T follicular helper cell (primary cell): Measurements from ENCODE around the gene HMCES.

Source experiments
- DNase-seq: peaks from one replicate; pipeline ENCODE4 v3.0.0-alpha.2; 2020; ENCODE audit warnings: low read depth
- total RNA-seq, 2 experiments: gene quantifications; one replicate each; lab custom pipeline; 2026; lab: John Stamatoyannopoulos, UW

HMCES gene, protein sequence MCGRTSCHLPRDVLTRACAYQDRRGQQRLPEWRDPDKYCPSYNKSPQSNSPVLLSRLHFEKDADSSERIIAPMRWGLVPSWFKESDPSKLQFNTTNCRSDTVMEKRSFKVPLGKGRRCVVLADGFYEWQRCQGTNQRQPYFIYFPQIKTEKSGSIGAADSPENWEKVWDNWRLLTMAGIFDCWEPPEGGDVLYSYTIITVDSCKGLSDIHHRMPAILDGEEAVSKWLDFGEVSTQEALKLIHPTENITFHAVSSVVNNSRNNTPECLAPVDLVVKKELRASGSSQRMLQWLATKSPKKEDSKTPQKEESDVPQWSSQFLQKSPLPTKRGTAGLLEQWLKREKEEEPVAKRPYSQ
- total RNA-seq: 48.2 to 78.9 reads per million in 2 experiments

DNA sequence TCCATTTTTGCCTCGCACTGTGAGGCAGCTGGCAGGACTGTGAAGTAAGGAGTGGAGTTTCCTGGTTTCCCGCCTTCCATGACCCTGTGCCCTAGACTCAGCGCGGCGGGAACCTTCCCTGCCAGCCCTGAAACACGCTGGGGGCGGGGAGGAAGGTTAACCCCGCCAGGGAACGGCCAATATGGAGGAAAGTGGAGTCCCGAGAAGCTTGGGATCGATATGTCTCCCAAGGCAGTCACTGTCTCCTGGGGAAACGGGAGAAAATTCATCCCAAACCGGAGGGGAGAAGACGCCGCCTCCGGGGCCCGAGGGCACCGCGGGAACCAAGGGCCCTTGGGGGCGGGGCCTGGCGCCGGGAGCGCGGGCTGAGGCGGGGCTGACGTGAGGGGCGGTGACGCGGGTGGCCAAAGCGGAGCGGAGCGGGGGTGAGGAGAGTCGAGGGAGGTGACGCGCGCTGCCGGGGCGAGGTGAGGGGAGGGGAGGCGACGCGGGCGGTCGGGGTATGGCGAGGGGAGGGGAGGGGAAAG, at the start of gene HMCES:
Gene HMCES, plus strand, starts transcription at position 432 of the 527 bp plus-strand sequence. CDS start 863 bp downstream, outside the sequence.
- DNase-seq: peak; percentile 94

DNA sequence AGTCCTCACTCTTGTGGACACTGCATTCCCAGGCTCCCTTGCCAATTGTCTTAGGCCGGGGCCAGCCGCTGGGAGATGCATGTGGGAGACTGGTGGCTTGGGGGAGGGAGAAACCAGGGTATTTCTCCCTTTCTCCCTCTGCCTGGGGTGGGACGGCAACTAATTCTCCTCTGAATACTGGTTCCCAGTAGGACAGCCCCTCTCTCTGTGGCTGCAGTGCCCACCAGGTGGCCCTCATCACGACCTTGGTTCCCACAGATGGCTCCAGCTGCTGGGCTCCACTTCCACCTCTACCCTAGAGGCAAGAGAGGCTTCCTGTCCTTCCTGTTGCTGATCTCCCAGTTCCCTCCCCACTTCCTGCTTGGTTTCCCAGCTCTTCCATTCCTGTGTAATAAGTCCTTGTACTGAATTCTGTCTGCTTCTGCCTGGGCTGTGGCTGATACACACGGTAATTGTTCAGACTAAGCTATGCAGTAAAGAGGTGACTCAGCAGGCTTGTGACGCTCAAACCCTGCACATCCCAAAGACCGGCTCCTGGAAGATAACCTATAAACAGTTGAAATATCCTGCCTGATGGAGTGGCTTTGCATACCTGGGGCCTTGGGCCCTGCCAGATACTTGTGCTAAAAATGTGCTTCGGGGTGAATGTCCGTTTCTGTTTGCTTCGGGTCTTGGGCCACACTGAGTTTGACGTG, 49.6 kb upstream of the HMCES start:
- DNase-seq: no peak

DNA sequence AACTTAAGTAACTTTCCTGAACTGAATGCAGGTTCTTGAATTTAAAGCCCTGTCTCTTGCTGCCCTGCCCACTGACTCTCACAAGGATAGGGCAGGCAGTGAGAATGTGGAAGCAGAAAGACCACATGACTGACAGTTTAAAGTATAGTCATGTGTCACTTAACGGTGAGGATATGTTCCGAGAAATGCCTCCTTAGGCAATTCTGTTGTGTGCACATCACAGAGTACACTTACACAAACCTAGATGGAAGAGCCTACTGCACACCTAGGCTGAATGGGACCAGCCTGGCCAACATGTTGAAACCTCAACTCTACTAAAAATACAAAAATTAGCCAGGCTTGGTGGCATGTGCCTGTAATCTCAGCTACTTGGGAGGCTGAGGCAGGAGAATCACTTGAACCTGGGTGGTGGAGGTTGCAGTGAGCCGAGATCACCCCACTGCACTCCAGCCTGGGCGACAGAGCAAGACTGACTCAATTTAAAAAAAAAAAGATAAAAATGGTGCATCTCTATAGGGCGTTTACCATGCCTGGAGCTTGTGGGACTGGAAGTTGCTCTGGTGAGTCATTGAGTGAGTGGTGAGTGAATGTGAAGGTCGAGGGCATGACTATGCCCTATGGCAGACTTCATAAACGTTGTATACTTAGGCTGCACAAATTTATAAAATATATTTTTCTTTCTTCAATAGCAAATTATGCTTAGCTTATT, 48.2 kb upstream of the HMCES start:
- DNase-seq: no peak

DNA sequence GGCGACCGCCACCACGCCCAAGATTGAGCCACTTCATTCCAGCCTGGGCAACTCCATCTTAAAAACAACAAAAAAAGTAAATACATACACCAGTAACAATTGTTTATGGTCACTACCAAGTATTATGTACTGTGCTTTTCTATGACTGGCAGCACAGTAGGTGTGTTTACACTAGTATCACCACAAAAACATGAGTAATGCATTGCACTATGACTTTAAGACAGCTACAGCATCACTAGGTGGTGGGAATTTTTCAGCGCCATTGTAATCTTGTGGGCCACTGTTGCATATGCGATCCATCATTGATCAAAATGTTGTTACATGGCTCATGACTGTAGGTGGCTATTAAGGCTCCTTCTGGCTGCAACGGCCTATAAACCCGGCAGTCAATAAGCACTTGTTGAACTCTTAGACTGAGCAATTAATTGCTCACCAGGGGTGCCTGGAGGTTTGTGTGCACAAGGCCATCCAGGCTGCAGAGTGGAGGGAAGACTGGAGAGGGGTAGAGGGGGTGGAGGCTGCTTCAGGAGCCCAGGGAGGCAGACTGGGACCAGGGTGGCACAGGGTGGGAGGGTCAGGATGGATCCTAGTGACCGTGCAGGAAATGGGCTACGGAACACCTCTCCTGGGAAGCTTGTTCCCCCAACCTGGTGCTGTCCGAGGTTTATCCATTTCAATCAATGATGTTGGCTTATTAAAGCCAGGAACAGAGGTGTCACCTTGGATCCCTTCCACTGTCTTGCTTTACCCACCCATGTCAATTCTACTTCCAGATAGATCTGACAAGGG, 47.1 kb upstream of the HMCES start:
- DNase-seq: no peak

DNA sequence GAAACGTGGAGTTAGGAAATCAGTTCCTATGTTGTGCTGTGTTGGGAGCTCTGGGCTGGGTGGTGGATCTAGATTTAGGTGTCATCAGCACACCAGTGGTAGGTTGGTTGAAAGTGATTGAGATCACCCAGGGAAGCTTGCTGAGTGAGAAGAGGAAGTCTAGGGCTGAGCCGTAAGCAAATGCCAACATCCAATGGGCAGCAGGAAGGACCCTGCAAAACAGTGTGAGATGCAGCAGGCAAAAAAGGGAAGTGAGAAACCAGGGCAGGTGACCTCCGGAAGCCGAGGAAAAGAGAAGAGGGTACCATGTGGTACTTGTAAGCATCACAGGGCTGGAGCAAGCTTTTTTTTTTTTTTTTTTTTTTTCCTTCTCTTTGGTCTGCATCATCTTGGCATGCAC, 45.1 kb upstream of the HMCES start:
- DNase-seq: no peak

DNA sequence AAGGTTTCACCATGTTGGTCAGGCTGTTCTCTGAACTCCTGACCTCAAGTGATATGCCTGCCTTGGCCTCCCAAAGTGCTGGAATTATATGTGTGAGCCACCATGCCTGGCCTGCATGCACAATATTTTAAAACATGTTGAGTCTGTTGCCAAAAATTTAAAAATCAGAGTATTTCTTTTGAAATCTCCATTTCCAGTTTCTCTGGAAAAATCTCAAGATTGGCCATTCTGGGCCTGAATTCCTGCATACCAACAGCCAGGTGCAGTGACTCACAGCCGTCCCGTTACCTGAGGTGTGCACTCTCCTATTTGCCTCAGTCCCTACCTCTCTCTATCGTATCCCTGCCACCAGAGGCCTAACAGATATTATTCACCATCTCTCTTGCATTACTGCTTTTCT, 44.2 kb upstream of the HMCES start:
- DNase-seq: no peak

DNA sequence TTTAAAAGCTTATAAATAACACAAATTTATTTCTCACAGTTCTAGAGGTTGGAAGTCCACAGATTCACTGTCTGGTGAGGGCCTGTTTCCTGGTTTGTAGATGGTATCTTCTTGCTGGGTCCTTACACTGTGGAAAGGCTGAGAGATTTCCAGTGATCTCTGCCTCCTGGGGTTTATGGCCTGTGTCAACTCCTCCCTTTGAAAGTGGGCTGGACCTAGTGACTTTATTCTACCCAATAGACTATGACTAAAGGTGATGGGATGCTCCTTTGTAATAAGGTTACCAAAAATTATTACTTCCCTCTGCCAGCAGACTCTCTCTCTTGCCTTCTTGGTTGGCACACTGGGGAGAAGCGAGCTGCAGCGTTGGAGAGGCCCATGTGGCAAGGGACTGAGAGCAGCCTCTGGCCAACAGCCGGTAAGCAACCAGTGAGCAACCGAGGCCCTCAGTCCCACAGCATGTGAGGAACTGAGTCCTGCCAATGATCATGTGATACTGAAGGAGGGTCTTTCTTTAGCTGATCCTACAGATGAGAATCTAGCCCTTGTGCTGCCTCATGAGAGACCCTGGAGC, 43.2 kb upstream of the HMCES start:
- DNase-seq: no peak

DNA sequence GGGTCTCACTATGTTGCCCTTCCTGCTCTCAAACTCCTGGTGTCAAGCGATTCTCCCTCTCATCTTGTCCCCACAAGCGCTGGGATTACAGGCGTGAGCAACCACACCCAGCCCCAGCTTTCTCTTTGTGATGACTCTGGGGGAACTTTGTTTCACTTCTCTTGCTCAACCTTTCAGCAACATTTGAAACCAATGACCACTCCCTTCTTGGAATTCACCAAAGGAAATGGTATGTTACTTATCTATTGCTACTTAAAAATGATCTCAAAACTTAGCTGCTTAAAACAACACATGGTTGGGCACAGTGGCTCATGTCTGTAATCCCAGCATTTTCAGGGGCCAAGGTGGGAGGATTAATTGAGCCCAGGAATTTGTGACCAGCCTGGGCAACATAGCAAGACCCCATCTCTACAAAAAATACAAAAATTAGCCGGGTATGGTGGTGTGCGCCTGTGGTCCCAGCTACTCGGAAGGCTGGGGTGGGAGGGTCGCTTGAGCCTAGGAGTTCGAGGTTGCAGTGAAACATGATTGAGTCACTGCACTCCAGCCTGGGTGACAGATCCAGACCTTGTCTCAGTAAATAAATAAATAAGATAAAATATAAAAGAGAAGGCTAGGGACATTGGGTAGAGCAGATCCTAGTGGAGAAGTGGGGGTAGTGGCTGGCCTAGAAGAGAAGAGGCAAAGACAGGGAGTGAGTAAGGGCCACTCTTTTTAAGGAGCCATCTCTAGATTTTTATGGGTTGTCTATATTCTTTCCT, 39.5 kb upstream of the HMCES start:
- DNase-seq: no peak

DNA sequence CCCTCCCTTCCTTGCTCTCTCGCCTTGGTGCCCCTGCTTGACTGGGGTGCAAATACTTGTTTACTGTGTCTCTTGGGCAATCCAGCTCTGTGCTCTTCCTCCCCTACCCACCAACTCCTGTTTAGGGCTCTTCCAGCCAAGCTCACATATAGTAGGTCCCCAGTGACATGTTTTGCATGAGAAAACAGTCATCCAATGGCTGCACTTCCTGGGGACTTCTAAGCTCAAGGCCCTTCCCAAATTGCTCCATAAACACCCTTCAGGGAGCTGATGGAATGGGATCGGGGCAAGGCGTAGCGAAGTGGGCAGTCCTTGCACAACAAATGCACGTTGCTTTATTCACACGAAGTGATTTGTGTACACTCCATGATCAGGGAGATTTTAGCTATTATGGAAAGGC, 38.7 kb upstream of the HMCES start:
- no peak for DNase-seq

DNA sequence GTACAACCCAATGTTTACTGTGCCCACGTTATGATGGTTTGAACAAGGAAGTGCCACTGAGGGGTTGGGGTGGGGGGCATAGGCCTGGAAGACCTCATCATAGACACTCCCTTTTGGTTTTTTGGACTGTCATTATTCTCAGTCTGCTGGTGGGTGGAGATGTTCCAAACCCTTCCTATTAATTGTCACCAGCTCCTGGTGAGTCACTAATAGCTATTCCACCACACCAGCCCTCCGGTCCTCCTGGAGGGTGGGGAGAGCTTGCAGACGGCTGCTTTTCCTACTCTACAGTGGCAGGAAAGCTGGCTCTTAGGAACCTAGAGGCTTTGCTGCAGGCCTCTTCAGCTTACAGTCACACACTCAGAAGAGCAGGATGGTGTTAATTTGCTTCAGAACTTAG, 38.2 kb upstream of the HMCES start:
- DNase-seq: no peak

DNA sequence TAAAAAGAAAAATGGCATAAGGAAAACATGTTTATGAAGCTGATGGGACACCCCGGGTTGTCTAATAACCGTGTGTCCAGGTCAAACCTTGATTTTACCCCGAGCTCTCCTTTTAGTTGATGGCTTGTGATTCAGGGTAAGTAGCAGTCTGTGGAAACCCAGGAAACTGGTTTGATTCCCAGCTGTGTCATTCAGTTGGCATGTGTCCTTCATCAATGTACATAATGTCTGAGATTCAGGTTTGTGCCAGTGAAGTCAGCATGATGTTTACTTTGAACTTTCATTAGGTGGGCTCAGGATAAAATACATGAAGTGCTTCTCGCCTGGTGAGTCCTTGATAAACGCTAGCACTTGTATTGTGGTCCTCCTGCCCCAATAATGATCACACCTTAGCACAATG, 33.5 kb upstream of the HMCES start:
- no peak for DNase-seq

DNA sequence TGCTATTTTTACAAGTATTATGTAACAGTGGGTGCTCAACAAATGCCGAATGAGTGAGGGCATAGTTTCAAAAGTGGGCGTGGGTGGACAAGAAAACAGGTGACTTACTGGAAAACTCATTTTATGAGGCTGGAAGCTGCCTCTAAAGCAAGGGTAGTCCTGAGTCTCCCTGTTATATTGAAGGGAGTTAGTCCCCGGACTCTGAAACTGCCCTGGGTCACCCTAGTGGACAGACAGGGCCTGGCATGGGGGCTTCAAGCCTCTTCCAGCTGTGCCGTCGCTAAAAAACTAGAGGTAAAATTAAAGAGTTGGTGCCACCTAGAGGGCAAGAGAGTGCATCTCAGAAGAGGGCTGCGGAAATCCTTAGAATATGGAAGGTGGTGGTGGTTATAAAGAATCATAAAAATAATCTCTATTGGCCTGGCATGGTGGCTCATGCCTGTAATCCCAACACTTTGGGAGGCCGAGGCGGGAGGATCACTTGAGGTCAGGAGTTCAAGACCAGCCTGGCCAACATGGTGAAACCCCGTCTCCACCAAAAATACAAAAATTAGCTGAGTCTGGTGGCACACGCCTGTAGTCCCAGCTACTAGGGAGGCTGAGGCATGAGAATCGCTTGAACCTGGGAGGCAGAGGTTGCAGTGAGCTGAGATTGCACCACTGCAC, 32.9 kb upstream of the HMCES start:
- DNase-seq: peak; percentile 42

DNA sequence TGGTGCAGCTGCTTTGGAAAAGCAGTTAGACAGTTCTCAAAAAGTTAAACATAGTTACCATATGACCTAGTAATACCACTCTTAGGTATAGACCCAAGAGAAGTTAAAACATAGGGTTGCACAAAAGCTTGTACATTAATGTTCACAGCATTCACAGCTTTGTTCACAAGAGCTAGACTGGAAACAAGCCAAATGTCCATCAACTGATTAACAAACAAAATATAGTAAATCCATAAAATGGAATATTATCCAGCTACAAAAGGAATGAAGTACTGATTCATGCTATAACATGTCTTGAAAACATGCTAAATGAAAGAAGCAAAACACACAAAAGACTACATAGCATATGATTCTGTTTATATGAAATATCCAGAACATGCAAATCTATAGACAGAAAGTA, 32.0 kb upstream of the HMCES start:
- no peak for DNase-seq

DNA sequence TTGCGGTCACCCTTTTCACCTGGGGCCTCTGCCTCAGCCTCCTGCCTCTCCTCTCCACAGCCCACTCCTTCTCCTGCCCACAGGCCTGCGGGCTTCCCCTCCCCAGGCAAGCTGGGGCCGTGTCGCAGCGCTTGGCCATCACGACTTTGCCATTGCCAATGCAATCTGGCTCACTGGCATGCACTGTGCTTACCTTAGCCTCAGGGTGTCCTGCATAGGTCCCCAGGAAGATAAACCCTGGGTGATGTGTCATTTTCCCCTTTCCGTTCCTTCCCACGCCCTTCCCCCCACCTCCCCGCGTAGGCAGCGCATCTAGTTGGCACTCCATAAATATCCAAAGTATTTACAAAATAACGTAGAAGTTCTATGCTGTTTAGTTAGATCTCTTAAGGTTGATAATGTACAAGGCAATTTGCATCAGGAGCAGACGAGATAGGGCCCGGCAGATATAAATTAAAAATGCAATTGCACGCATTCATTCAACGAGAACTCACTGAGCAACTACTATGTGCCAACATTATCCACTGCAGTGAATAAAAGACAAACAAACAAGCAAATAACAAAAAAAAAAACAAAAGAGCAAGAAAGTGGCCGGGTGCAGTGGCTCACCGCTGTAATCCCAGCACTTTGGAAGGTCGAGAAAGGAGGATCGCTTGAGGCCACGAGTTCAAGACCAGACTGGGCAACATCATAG, 30.2 kb upstream of the HMCES start:
- no peak for DNase-seq

DNA sequence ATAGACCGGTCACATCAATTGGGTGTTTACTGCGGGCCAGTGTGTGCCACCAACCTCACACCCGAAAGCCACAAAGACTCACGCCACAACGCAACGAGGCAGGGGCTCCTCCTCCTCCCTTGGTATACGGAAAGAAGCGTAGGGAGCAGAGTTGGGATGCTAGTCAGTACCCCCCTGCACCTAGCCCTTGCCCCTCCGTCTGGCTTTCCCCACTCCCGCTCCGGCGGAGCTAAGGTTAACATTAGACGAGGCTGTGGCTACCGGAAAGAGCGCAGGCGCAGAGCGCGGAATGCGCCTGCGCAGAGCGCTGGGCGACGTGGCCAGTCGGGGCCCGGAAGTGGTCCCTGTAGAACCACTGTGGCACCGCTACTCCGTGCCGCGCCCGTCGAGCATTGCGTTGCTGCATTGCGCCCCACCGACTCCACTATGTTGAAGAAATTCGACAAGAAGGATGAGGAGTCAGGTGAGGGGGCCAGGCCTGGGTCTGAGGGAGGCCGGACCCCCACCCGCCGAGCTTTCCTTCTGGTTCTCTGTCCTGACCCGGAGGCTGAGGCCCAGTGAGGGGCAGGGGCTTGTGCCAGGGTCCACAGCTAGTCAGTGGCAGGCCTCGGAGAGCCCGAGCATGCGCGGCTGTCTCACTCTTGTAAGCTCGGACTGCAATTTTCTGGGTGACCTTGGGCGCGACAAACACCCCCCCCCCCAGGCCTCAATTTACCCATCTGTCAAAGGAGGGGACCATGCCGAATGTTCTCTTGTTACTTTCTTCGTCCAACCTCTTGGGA, 29.2 kb upstream of the HMCES start, which contains the start of gene COPG1:
Gene COPG1, plus strand, starts transcription at position 323 of the 782 bp plus-strand sequence. Its CDS starts 104 bp downstream, at position 427.
- peak; percentile 74 for DNase-seq

DNA sequence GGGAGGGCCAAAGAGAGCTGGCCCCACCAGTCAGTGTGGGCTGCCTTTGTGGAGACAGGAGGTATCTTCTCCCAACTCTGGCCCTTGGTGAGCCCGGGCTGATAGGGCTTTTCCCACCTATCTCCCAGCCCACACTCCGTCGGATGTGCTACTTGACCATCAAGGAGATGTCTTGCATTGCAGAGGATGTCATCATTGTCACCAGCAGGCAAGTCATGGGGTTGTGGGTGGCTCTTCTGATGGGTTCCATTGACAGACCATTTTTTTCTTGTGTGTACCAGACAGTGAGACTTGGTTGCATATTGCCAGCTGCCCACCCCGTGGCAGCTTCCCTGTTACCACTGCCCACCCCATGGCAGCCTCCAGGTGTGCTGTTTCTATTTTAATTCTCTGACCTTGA, 25.9 kb upstream of the HMCES start:
- DNase-seq: no peak

DNA sequence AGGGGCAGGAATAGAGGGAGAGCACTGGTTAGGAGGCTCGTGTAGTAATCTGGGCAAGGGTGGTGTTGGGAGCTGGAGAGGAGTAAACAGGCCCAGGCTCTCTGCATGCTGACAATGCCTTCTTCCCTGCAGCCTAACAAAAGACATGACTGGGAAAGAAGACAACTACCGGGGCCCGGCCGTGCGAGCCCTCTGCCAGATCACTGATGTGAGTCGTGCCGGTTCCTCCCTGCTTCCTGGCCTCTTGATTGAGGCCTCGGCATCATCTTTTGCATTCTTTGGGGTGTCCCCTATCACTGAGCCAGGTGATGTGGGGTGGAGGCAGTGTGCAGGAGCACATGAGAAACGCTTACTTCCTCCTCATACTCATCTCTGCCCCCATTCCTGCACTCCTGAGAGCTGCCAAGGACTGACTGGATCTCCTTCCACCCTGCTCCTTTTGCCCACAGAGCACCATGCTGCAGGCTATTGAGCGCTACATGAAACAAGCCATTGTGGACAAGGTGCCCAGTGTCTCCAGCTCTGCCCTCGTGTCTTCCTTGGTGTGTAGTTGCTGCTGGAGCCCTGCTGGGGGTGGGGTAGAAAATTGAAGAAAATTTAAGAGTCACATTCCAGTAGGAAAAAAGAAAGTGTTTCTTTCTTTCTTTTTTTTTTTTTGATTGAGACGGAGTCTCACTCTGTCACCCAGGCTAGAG, 24.0 kb upstream of the HMCES start:
- no peak for DNase-seq

DNA sequence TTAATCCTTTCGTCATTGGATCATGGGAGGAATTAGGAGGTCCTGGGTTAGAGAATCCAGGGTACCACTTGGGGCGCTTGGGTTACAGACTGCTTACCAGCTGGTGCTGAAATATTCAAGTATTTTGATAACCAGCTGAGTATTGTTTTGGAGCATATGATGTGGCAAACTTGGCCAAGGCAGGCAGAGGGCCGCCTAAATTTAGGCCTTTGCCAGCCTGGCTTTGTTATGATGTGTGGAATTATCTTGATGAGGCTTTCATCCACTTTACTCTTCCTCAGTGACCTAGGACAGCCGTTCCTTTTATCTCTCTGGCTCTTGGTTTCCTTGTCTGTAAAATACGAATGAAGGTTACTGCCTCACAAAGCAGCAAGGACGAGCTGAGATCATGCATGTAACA, 22.4 kb upstream of the HMCES start:
- DNase-seq: no peak
